MM.1S (cell line): ENCODE measurements around the gene NDUFS7.

ENCODE experiments used
- DNase-seq: peaks from one replicate; pipeline ENCODE4 v3.0.0-alpha.2; 2015
- H2AFZ ChIP-seq: fragments of 300-600 bp; sonication (generic); 2 replicates; pipeline ENCODE4 v1.6.0; 2016; ENCODE audit warnings: antibody characterized with exemption, low read length
- H3F3A ChIP-seq: fragments of 300-600 bp; sonication (generic); 2 replicates; pipeline ENCODE4 v1.6.1; 2016; ENCODE audit warnings: mild to moderate bottlenecking, antibody characterized with exemption, low read length, moderate library complexity, mixed read lengths; ENCODE audit not compliant: insufficient read depth
- H3K27ac ChIP-seq: fragments of 300-600 bp; sonication (generic); 2 replicates; pipeline ENCODE4 v1.5.1; 2016; ENCODE audit warnings: mild to moderate bottlenecking, low read length
- H3K27me3 ChIP-seq: fragments of 300-600 bp; sonication (generic); replicated peaks from 2 replicates; pipeline ENCODE4 v1.6.0; 2016; ENCODE audit warnings: low read length; ENCODE audit not compliant: insufficient read depth
- H3K36me3 ChIP-seq: fragments of 300-600 bp; sonication (generic); replicated peaks from 2 replicates; pipeline ENCODE4 v1.6.1; 2016; ENCODE audit warnings: mild to moderate bottlenecking, low read length, mixed read lengths; ENCODE audit not compliant: insufficient read depth
- H3K4me1 ChIP-seq: fragments of 300-600 bp; sonication (generic); 2 replicates; pipeline ENCODE4 v1.6.1; 2016; ENCODE audit warnings: low read length, mixed read lengths
- H3K4me2 ChIP-seq: fragments of 300-600 bp; sonication (generic); 2 replicates; pipeline ENCODE4 v1.6.0; 2016; ENCODE audit warnings: low read depth, low read length
- H3K4me3 ChIP-seq: fragments of 300-600 bp; sonication (generic); 2 replicates; pipeline ENCODE4 v1.5.1; 2016; ENCODE audit warnings: low read length, mixed read lengths
- H3K79me2 ChIP-seq: fragments of 300-600 bp; sonication (generic); 2 replicates; pipeline ENCODE4 v1.6.1; 2016; ENCODE audit warnings: mixed run types, low read length, mixed read lengths
- H3K9ac ChIP-seq: fragments of 300-600 bp; sonication (generic); 2 replicates; pipeline ENCODE4 v1.6.1; 2016; ENCODE audit warnings: low read length, mixed read lengths
- H3K9me2 ChIP-seq: fragments of 300-600 bp; sonication (generic); replicated peaks from 2 replicates; pipeline ENCODE4 v1.6.1; 2016; ENCODE audit warnings: mild to moderate bottlenecking, low read length, mixed read lengths; ENCODE audit not compliant: insufficient read depth
- H3K9me3 ChIP-seq: fragments of 300-600 bp; sonication (generic); replicated peaks from 2 replicates; pipeline ENCODE4 v1.6.1; 2016; ENCODE audit warnings: mild to moderate bottlenecking, low read length, mixed read lengths; ENCODE audit not compliant: insufficient read depth
- H4K20me1 ChIP-seq: fragments of 300-600 bp; sonication (generic); 2 replicates; pipeline ENCODE4 v1.6.1; 2016; ENCODE audit warnings: mild to moderate bottlenecking, low read length, moderate library complexity, mixed read lengths; ENCODE audit not compliant: insufficient read depth
- EZH2 ChIP-seq: fragments of 300-600 bp; sonication (generic); optimal IDR thresholded peaks from 2 replicates; pipeline ENCODE3; 2017; ENCODE audit warnings: low read depth, mild to moderate bottlenecking, antibody characterized with exemption, low read length, mixed read lengths
- EZH2phosphoT487 ChIP-seq: fragments of 300-600 bp; sonication (generic); IDR thresholded peaks from 2 replicates; pipeline ENCODE4 v1.6.1; 2018; ENCODE audit warnings: antibody characterized with exemption, low read length
- TF ChIP-seq, protein P1 (sequence below): fragments of 300-600 bp; sonication (generic); IDR thresholded peaks from 2 replicates; pipeline ENCODE4 v1.5.1; 2016; ENCODE audit warnings: antibody characterized with exemption, low read length, mixed read lengths

Gene NDUFS7

DNA sequence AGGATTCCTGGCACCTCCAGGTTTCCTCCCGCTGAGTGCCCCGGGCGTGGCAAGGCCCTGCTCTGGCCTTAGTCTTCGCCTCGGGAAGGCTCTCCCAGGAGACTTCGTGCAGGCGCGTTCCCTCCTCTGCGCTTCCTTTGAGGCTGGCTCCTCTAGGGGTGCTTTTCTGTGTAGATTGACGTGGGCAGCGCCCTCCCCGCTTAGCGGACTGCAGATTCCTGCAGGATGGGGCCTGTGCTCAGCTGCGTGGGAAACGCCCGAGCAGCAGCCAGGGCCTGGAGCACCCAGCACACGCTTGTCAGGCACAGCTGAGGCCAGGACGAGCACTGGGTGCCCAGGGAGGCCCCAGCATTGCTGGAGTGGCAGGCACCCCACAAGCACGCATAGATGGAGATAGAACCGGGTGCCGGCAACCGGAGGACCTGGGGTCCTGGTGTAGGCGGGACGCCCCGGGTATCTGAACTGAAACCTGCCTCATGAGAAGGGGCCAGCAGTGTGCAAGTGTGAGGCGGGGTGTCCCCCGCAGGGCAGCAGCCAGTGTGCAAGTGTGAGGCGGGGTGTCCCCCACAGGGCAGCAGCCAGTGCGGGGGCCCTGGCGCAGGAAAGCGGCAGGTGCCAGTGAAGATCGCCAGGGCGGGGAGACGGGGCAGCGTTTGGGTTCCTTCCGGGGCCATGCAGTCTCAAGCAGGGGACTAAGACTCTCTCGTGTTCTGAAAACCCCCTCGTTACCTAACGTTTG is 3.4 kb downstream of the NDUFS7 start:
- H3K27me3 ChIP-seq: no peaks in the 10 kb centered on the region
- H3K9ac ChIP-seq: no peak overlapping the region
- no peak overlapping the region for H3K4me2 ChIP-seq

DNA sequence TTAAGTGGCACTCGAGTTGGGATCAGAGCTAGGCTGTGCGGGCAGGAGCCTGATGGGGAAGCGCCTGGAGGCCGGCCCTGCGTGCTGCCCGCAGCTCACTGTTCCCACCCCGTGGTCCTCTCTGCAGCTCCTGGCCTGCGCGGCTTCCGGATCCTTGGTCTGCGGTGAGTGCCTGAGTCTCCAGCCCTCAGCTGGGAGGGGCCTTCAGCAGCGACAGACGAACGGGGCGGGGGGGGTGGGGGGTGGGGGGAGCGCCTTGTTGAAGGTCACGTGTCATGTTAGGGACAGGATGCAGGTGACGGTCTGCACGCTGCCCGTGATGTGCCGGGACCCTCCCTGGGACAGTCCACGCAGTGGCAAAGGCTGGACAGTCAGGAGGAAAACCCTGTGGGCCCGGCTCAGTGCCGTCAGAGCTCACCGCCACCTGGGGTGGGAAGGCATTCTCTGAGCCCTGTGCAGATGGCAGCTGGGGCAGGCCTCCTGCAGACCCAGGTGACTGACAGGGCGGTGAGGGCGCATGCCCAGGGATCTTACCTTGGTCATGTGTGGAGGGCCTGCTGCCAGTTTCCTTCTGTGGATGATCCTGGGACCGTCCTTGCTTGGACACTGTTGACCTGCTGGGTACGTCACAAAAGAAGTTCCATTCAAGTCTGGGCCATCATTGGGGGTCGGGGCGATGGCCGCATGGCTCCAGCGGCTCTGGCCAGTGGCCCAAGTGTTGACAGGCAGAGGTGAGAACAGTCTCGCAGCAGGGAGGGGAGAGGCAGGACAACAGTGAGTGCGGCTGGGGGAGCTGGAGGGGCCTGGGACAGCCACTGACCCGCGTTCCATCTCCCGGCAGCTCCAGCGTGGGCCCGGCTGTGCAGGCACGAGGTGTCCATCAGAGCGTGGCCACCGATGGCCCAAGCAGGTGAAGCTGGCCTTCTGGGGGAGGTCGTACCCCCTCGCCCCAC is 4.3 kb downstream of the NDUFS7 start:
- Histone ChIP-seq H3K27ac (no peak overlapping the region), H3K36me3 (no peaks in the 10 kb centered on the region; the same call in 1 of the 2 replicates), H3K79me2 (peaks cover 58% of the 10 kb centered on the region), H2AFZ (no peak overlapping the region), H3F3A (peaks cover 10% of the 10 kb centered on the region), H3K4me3 (no peak overlapping the region), H3K27me3 (no peaks in the 10 kb centered on the region), H4K20me1 (no peaks in the 10 kb centered on the region), H3K9me3 (no peaks in the 10 kb centered on the region), H3K9ac (no peak overlapping the region), H3K9me2 (no peaks in the 10 kb centered on the region), H3K4me1 (0 out of 2 replicates have a peak, but pooled peaks cover under 1% of the 10 kb centered on the region), H3K4me2 (no peak overlapping the region)
- TF ChIP-seq EZH2phosphoT487 (no peak), EZH2 (no peak)
- TF ChIP-seq, protein P1, sequence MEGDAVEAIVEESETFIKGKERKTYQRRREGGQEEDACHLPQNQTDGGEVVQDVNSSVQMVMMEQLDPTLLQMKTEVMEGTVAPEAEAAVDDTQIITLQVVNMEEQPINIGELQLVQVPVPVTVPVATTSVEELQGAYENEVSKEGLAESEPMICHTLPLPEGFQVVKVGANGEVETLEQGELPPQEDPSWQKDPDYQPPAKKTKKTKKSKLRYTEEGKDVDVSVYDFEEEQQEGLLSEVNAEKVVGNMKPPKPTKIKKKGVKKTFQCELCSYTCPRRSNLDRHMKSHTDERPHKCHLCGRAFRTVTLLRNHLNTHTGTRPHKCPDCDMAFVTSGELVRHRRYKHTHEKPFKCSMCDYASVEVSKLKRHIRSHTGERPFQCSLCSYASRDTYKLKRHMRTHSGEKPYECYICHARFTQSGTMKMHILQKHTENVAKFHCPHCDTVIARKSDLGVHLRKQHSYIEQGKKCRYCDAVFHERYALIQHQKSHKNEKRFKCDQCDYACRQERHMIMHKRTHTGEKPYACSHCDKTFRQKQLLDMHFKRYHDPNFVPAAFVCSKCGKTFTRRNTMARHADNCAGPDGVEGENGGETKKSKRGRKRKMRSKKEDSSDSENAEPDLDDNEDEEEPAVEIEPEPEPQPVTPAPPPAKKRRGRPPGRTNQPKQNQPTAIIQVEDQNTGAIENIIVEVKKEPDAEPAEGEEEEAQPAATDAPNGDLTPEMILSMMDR: no peak
- no peak for DNase-seq

More for the DNA sequence above, 3.4 kb downstream of the NDUFS7 start:
- no peaks in the 10 kb centered on the region for H4K20me1 ChIP-seq
- H2AFZ ChIP-seq: no peak overlapping the region
- TF ChIP-seq, protein P1: no peak
- TF ChIP-seq EZH2 (no peak), EZH2phosphoT487 (no peak)
- no peaks in the 10 kb centered on the region for H3K9me2 ChIP-seq
- H3K79me2 ChIP-seq: peaks cover 58% of the 10 kb centered on the region
- no peak overlapping the region for H3K27ac ChIP-seq
- DNase-seq: no peak
- 0 out of 2 replicates have a peak, but pooled peaks cover 3% of the 10 kb centered on the region for H3K4me1 ChIP-seq
- H3F3A ChIP-seq: peaks cover 19% of the 10 kb centered on the region
- no peaks in the 10 kb centered on the region for H3K9me3 ChIP-seq
- H3K4me3 ChIP-seq: no peak overlapping the region
- H3K36me3 ChIP-seq: no peaks in the 10 kb centered on the region; the same call in 1 of the 2 replicates

DNA sequence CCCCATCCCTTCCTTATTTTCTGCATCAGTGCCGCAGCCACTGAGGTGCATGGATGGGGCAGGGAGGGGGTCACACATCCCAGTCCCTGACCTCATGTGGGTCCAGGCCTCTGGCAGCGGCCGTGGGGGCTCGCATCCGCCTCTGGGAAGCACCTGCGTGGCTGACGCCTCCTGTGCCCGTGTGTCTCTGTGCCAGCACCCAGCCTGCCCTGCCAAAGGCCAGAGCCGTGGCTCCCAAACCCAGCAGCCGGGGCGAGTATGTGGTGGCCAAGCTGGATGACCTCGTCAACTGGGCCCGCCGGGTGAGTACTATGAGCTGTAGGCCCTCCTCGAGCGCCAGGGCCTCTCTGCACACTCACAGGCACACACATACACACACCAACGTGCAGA is 4.9 kb downstream of the NDUFS7 start:
- H2AFZ ChIP-seq: no peak overlapping the region
- H3K9me3 ChIP-seq: no peaks in the 10 kb centered on the region
- H3K9ac ChIP-seq: no peak overlapping the region
- H3K27ac ChIP-seq: no peak overlapping the region
- no peaks in the 10 kb centered on the region for H3K4me1 ChIP-seq
- H3K27me3 ChIP-seq: no peaks in the 10 kb centered on the region
- H3K9me2 ChIP-seq: no peaks in the 10 kb centered on the region
- H3K79me2 ChIP-seq: peaks cover 58% of the 10 kb centered on the region
- H3K4me3 ChIP-seq: no peak overlapping the region
- H3K36me3 ChIP-seq: no peaks in the 10 kb centered on the region; the same call in 1 of the 2 replicates
- H4K20me1 ChIP-seq: no peaks in the 10 kb centered on the region
- DNase-seq: no peak
- no peak for TF ChIP-seq EZH2phosphoT487
- TF ChIP-seq, protein P1: no peak
- no peak for TF ChIP-seq EZH2
- H3F3A ChIP-seq: peaks cover 8% of the 10 kb centered on the region
- H3K4me2 ChIP-seq: no peak overlapping the region
